SK-N-SH treated with all-trans-retinoic acid at 6 μM for 48 hours (cell line): Measurements from ENCODE around the gene SLC35F4.

ENCODE experiments used
- GLIS3 ChIP-seq: fragments of 250-450 bp; sonication (Bioruptor Pico); IDR thresholded peaks from 2 replicates; pipeline ENCODE4 v1.5.0; 2020; ENCODE audit warnings: mild to moderate bottlenecking, moderate library complexity
- OSR1 ChIP-seq: fragments of 250-450 bp; sonication (Bioruptor Pico); IDR thresholded peaks from 2 replicates; pipeline ENCODE4 v1.8.0; 2022; ENCODE audit warnings: moderate library complexity, mild to moderate bottlenecking, inconsistent platforms
- RARB ChIP-seq: fragments of 250-450 bp; sonication (Bioruptor Pico); IDR thresholded peaks from 2 replicates; pipeline ENCODE4 v1.8.0; 2021; ENCODE audit warnings: mild to moderate bottlenecking, moderate library complexity
- ZNF565 ChIP-seq: fragments of 450-650 bp; formaldehyde crosslinking; conservative IDR thresholded peaks from 2 replicates; pipeline ENCODE4 v1.5.0; 2020; ENCODE audit warnings: low read depth, mild to moderate bottlenecking, moderate library complexity
- TF ChIP-seq, protein P1 (sequence below): fragments of 250-450 bp; sonication (Bioruptor Pico); IDR thresholded peaks from 2 replicates; pipeline ENCODE4 v1.8.0; 2020; ENCODE audit warnings: mild to moderate bottlenecking, moderate library complexity, borderline replicate concordance

DNA sequence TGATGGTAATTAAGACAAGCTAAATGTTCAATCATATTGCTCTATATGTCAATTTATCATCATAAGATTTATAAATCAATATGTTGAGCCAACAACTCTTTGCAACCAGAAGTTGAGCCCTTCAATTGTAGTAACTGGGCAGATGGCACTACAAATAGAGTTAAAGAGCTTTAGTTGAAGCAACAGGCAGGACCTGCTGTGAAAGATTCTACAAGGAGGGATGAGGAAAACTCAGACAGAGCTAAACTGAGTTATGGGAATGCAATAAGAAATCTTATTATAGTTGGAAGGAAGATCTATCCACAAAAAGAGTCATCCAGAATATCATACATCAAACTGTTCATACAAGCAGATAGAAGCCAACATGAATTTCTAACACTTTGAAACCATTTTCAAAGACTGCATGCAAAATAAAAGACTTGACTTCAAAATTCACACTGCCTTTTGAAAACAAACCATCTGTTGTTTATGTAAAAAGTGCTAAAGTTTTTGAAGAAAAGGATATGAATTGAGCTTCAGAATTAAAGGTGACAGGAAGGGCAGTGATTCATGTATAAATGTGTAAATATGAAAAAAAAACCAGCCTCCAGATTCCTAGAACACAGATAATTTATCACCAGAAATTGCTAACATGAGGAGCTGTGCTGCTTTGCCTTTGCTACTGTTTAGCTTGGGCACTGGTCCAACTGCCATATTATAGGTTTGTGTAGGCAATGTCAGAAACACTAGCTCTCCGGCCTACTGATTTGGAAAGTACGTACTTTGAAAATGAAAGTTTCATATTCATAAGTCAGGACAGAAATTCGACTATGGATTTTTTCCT is 133.2 kb downstream of the SLC35F4 start:
- TF ChIP-seq ZNF565 (CRISPR knock-in tag) (no peak), OSR1 (CRISPR knock-in tag) (no peak), GLIS3 (CRISPR knock-in tag) (no peak), RARB (CRISPR knock-in tag) (no peak)
- TF ChIP-seq, protein P1, sequence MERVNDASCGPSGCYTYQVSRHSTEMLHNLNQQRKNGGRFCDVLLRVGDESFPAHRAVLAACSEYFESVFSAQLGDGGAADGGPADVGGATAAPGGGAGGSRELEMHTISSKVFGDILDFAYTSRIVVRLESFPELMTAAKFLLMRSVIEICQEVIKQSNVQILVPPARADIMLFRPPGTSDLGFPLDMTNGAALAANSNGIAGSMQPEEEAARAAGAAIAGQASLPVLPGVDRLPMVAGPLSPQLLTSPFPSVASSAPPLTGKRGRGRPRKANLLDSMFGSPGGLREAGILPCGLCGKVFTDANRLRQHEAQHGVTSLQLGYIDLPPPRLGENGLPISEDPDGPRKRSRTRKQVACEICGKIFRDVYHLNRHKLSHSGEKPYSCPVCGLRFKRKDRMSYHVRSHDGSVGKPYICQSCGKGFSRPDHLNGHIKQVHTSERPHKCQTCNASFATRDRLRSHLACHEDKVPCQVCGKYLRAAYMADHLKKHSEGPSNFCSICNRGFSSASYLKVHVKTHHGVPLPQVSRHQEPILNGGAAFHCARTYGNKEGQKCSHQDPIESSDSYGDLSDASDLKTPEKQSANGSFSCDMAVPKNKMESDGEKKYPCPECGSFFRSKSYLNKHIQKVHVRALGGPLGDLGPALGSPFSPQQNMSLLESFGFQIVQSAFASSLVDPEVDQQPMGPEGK (CRISPR knock-in tag), result no peak
